ENCODE measurements around the gene RAD23B.

- no peak for TF ChIP-seq TAF1 (IDR thresholded peaks at IDR 0.05; ENCODE audit: low read depth, low read length)
- TF ChIP-seq POLR2A (IDR thresholded peaks at IDR 0.05; ENCODE audit: low read depth, low read length), result no peak
Observed at GRCh38 chr9:107268560-107268959, 14.5 kb upstream of the RAD23B start.

All from GM12891 (cell line).